ENCODE measurements around the gene ZSCAN1. TPM values are rescaled to one million over a fixed set of nuclear protein-coding genes. Genes with fewer than 3 reads are reported as not detected.
"Not testable (repeated sequence)": the region's sequence is repeated elsewhere in the genome, so short reads cannot be mapped to it uniquely, and the experiment has no call there.

ZSCAN1 gene
- total RNA-seq, result not detected

GRCh38 chr19:58033741-58034476, at the start of gene ZSCAN1:
Gene ZSCAN1 (plus strand): TSS chr19:58034025. CDS start chr19:58037837, 3,812 bp downstream.
- DNase-seq, result peak; percentile 27
- intact Hi-C loops (cut with micrococcal nuclease), result no loop called here
- Mint-ChIP-seq H3K4me1 (ENCODE audit: low read depth) (peaks cover 4% of the 10 kb centered on the region), H3K4me3 (no peak within 1 kb of the TSS), H3K27me3 (ENCODE audit: low read depth) (peaks cover 31% of the 10 kb centered on the region), H3K36me3 (ENCODE audit: low read depth) (peaks cover 27% of the 10 kb centered on the region), H3K27ac (no peak within 1 kb of the TSS), H3K9me3 (peaks cover 39% of the 10 kb centered on the region)
- CTCF ChIA-PET, result no interaction called here

GRCh38 chr19:57992841-57993240, 41.0 kb upstream of the ZSCAN1 start:
- no peak overlapping the region for H3K27ac Mint-ChIP-seq
- no peaks in the 10 kb centered on the region for H3K4me1 Mint-ChIP-seq (ENCODE audit: low read depth)
- H3K4me3 Mint-ChIP-seq, result no peak overlapping the region
- intact Hi-C loops (cut with micrococcal nuclease), result no loop called here
- H3K36me3 Mint-ChIP-seq (ENCODE audit: low read depth), result peaks cover 83% of the 10 kb centered on the region
- CTCF ChIA-PET, result interaction anchor here (0.6 kb wide), 1 partner anchor 28 kb away, joined by 6 read pairs; no protein-coding TSS in a partner anchor
- no peak for DNase-seq
- H3K9me3 Mint-ChIP-seq, result peaks cover 66% of the 10 kb centered on the region
- H3K27me3 Mint-ChIP-seq (ENCODE audit: low read depth), result no peaks in the 10 kb centered on the region

GRCh38 chr19:58000677-58001076, 33.1 kb upstream of the ZSCAN1 start:
- Mint-ChIP-seq H3K27ac (no peak overlapping the region), H3K27me3 (ENCODE audit: low read depth) (no peaks in the 10 kb centered on the region), H3K4me1 (ENCODE audit: low read depth) (peaks cover 29% of the 10 kb centered on the region), H3K4me3 (no peak overlapping the region), H3K36me3 (ENCODE audit: low read depth) (peaks cover 93% of the 10 kb centered on the region), H3K9me3 (peaks cover 50% of the 10 kb centered on the region)
- intact Hi-C loops (cut with micrococcal nuclease), result loop anchor here (5.0 kb wide), 2 partner anchors 523 to 808 kb away; partner anchors contain the start of genes ZNF264 and ZNF772
- CTCF ChIA-PET, result no interaction called here
- no peak for DNase-seq

GRCh38 chr19:58001895-58002369, 31.9 kb upstream of the ZSCAN1 start:
- H3K27me3 Mint-ChIP-seq (ENCODE audit: low read depth), result no peaks in the 10 kb centered on the region
- DNase-seq, result peak; percentile 19
- intact Hi-C loops (cut with micrococcal nuclease), result loop anchor here (1.0 to 5.0 kb wide), 8 partner anchors 55 to 810 kb away; partner anchors contain the start of genes ZNF256, ZNF264, ZNF460 and ZNF772
- H3K4me3 Mint-ChIP-seq, result peak overlapping the region; percentile 81
- H3K27ac Mint-ChIP-seq, result peak overlapping the region; percentile 72
- CTCF ChIA-PET, result no interaction called here
- peaks cover 29% of the 10 kb centered on the region for H3K4me1 Mint-ChIP-seq (ENCODE audit: low read depth)
- peaks cover 92% of the 10 kb centered on the region for H3K36me3 Mint-ChIP-seq (ENCODE audit: low read depth)
- peaks cover 49% of the 10 kb centered on the region for H3K9me3 Mint-ChIP-seq

- Mint-ChIP-seq H3K27ac (peak within 1 kb of the TSS; percentile 79), H3K4me1 (ENCODE audit: low read depth) (peaks cover 29% of the 10 kb centered on the region), H3K27me3 (ENCODE audit: low read depth) (no peaks in the 10 kb centered on the region), H3K9me3 (peaks cover 56% of the 10 kb centered on the region), H3K36me3 (ENCODE audit: low read depth) (peaks cover 91% of the 10 kb centered on the region), H3K4me3 (peak within 1 kb of the TSS; percentile 81)
- CTCF ChIA-PET, result interaction anchor here (0.6 kb wide), 1 partner anchor 150 kb away, joined by 3 read pairs; no protein-coding TSS in a partner anchor
- intact Hi-C loops (cut with micrococcal nuclease), result loop anchor here (1.0 to 5.0 kb wide), 8 partner anchors 56 to 810 kb away; partner anchors contain the start of genes ZNF256, ZNF264, ZNF460 and ZNF772
- DNase-seq, result peak; percentile 86
These were observed 31.2 kb upstream of the ZSCAN1 start, which contains the start of gene ZNF606 for GRCh38 chr19:58002384-58003173. Gene ZNF606 (minus strand): TSS chr19:58002820. CDS start chr19:58001319, 1,501 bp downstream.

GRCh38 chr19:58003174-58003828, 30.5 kb upstream of the ZSCAN1 start:
- H3K9me3 Mint-ChIP-seq, result peaks cover 61% of the 10 kb centered on the region
- intact Hi-C loops (cut with micrococcal nuclease), result loop anchor here (2.0 to 5.0 kb wide), 4 partner anchors 56 to 811 kb away; partner anchors contain the start of genes ZNF256, ZNF264, ZNF460 and ZNF772
- H3K36me3 Mint-ChIP-seq (ENCODE audit: low read depth), result peaks cover 85% of the 10 kb centered on the region
- CTCF ChIA-PET, result interaction anchor here (0.6 kb wide), 1 partner anchor 150 kb away, joined by 3 read pairs; no protein-coding TSS in a partner anchor
- no peak for DNase-seq
- no peaks in the 10 kb centered on the region for H3K27me3 Mint-ChIP-seq (ENCODE audit: low read depth)
- H3K4me1 Mint-ChIP-seq (ENCODE audit: low read depth), result peaks cover 29% of the 10 kb centered on the region
- peak overlapping the region; percentile 81 for H3K4me3 Mint-ChIP-seq
- H3K27ac Mint-ChIP-seq, result peak overlapping the region; percentile 79

GRCh38 chr19:58007285-58007684, 26.5 kb upstream of the ZSCAN1 start:
- peaks cover 14% of the 10 kb centered on the region for H3K4me1 Mint-ChIP-seq (ENCODE audit: low read depth)
- H3K4me3 Mint-ChIP-seq, result no peak overlapping the region
- no peak for DNase-seq
- H3K27ac Mint-ChIP-seq, result no peak overlapping the region
- no peaks in the 10 kb centered on the region for H3K27me3 Mint-ChIP-seq (ENCODE audit: low read depth)
- H3K9me3 Mint-ChIP-seq, result peaks cover 65% of the 10 kb centered on the region
- H3K36me3 Mint-ChIP-seq (ENCODE audit: low read depth), result peaks cover 60% of the 10 kb centered on the region
- intact Hi-C loops (cut with micrococcal nuclease), result no loop called here
- CTCF ChIA-PET, result no interaction called here

- DNase-seq; intact Hi-C loops (cut with micrococcal nuclease); CTCF ChIA-PET; H3K4me1 Mint-ChIP-seq (ENCODE audit: low read depth); H3K27me3 Mint-ChIP-seq (ENCODE audit: low read depth); H3K27ac Mint-ChIP-seq: not testable (repeated sequence)
- Mint-ChIP-seq H3K36me3 (ENCODE audit: low read depth) (peaks cover 49% of the 10 kb centered on the region), H3K4me3 (peak overlapping the region; percentile 24), H3K9me3 (peaks cover 69% of the 10 kb centered on the region)
These were observed 24.9 kb upstream of the ZSCAN1 start for GRCh38 chr19:58008877-58009276.

- CTCF ChIA-PET, result no interaction called here
- no peak overlapping the region for H3K27ac Mint-ChIP-seq
These were observed 24.5 kb upstream of the ZSCAN1 start for GRCh38 chr19:58009301-58009665.

GRCh38 chr19:58009666-58010301, 24.0 kb upstream of the ZSCAN1 start:
- Mint-ChIP-seq H3K4me1 (ENCODE audit: low read depth) (no peaks in the 10 kb centered on the region), H3K27me3 (ENCODE audit: low read depth) (peaks cover 1% of the 10 kb centered on the region), H3K36me3 (ENCODE audit: low read depth) (peaks cover 39% of the 10 kb centered on the region), H3K27ac (no peak overlapping the region), H3K4me3 (peak overlapping the region; percentile 49), H3K9me3 (peaks cover 60% of the 10 kb centered on the region)
- intact Hi-C loops (cut with micrococcal nuclease), result no loop called here
- CTCF ChIA-PET, result no interaction called here
- peak; percentile 68 for DNase-seq

More at GRCh38 chr19:58009301-58009665, 24.5 kb upstream of the ZSCAN1 start:
- Mint-ChIP-seq H3K9me3 (peaks cover 65% of the 10 kb centered on the region), H3K4me1 (ENCODE audit: low read depth) (peaks cover 1% of the 10 kb centered on the region), H3K36me3 (ENCODE audit: low read depth) (peaks cover 44% of the 10 kb centered on the region), H3K4me3 (peak overlapping the region; percentile 49), H3K27me3 (ENCODE audit: low read depth) (no peaks in the 10 kb centered on the region)
- DNase-seq, result no peak
- intact Hi-C loops (cut with micrococcal nuclease), result no loop called here

GRCh38 chr19:58010507-58010906, 23.3 kb upstream of the ZSCAN1 start:
- H3K4me3 Mint-ChIP-seq, result peak overlapping the region; percentile 34
- intact Hi-C loops (cut with micrococcal nuclease), result no loop called here
- peaks cover 54% of the 10 kb centered on the region for H3K9me3 Mint-ChIP-seq
- no peak for DNase-seq
- H3K27ac Mint-ChIP-seq, result no peak overlapping the region
- H3K36me3 Mint-ChIP-seq (ENCODE audit: low read depth), result peaks cover 32% of the 10 kb centered on the region
- H3K4me1 Mint-ChIP-seq (ENCODE audit: low read depth), result no peaks in the 10 kb centered on the region
- CTCF ChIA-PET, result no interaction called here
- peaks cover 3% of the 10 kb centered on the region for H3K27me3 Mint-ChIP-seq (ENCODE audit: low read depth)

Measured in activated naive CD4-positive, alpha-beta T cell treated with anti-CD3 and anti-CD28 coated beads for 36 hours (primary cell).